AG04450 (cell line): ENCODE results near the gene ABLIM1. TPM values are rescaled to one million over a fixed set of nuclear protein-coding genes. Genes with fewer than 3 reads are reported as not detected.

ENCODE experiments used
- CTCF ChIA-PET: fragments of 300-600, 350-600 bp; formaldehyde crosslinking; extraction: SDS; loops from one replicate; lab custom pipeline; 2022; ENCODE audit warnings: antibody characterized with exemption, inconsistent platforms; lab: Charles Lee
- POLR2A ChIA-PET: fragments of 350-600 bp; formaldehyde crosslinking; extraction: SDS; loops from one replicate; lab custom pipeline; 2021; ENCODE audit warnings: antibody characterized with exemption, inconsistent platforms; lab: Yijun Ruan, JAX
- DNase-seq: peaks from one replicate; pipeline ENCODE4 v3.0.0-alpha.2; 2011; ENCODE audit warnings: low read depth, low spot score
- H3K27ac ChIP-seq: one replicate; pipeline ENCODE4 v1.5.1; 2012; ENCODE audit warnings: low read depth, low read length, control low read depth
- H3K27me3 ChIP-seq: one replicate; pipeline ENCODE4 v1.6.0; 2012; ENCODE audit warnings: low read length; ENCODE audit not compliant: control insufficient read depth, insufficient read depth
- H3K4me3 ChIP-seq: 2 replicates; pipeline ENCODE4 v1.5.1; 2011; ENCODE audit warnings: mild to moderate bottlenecking, low read depth, low read length, control low read depth
- H3K9me3 ChIP-seq: 2 replicates; pipeline ENCODE4 v1.5.1; 2012; ENCODE audit warnings: low read length; ENCODE audit not compliant: control insufficient read depth, insufficient read depth
- CTCF ChIP-seq: IDR thresholded peaks from 2 replicates; pipeline ENCODE4 v1.5.1; 2011; ENCODE audit warnings: low read depth, low read length, control low read depth, inconsistent platforms
- polyA plus RNA-seq: library from polyadenylated mRNA; depleted of rRNA; stranded (reverse); fragments of >200 nt; gene quantifications from 2 replicates; pipeline ENCODE4 v1.2.3, GENCODE V29; 2011

The ABLIM1 gene
- polyA plus RNA-seq, 1 experiment: 6.4 TPM

- Histone ChIP-seq H3K4me3 (no peak overlapping the region), H3K27me3 (peaks cover 15% of the 10 kb centered on the region), H3K9me3 (peaks cover 6% of the 10 kb centered on the region), H3K27ac (no peak overlapping the region)
- no peak for DNase-seq
- TF ChIP-seq CTCF: no peak
- POLR2A ChIA-PET: no interaction called here
- CTCF ChIA-PET: interaction anchor here (1.1 to 1.3 kb wide), 2 partner anchors 11 to 24 kb away, joined by 3 to 15 read pairs; no protein-coding TSS in a partner anchor
Measured at GRCh38 chr10:114482480-114483304, 175.4 kb downstream of the ABLIM1 start.

- ChIA-PET POLR2A (no interaction called here), CTCF (no interaction called here)
- TF ChIP-seq CTCF: no peak
- Histone ChIP-seq H3K9me3 (peaks cover 6% of the 10 kb centered on the region), H3K27ac (no peak overlapping the region), H3K4me3 (no peak overlapping the region), H3K27me3 (peaks cover 19% of the 10 kb centered on the region)
- DNase-seq: no peak
Measured at GRCh38 chr10:114481055-114481454, 177.0 kb downstream of the ABLIM1 start.

- Histone ChIP-seq H3K27ac (no peak overlapping the region), H3K4me3 (no peak overlapping the region), H3K27me3 (peaks cover 19% of the 10 kb centered on the region), H3K9me3 (peaks cover 2% of the 10 kb centered on the region; the same call in 1 of the 2 replicates)
- DNase-seq: no peak
- no peak for TF ChIP-seq CTCF
- ChIA-PET POLR2A (no interaction called here), CTCF (interaction anchor here (1.6 kb wide), 1 partner anchor 8 kb away, joined by 9 read pairs; no protein-coding TSS in a partner anchor)
Measured at GRCh38 chr10:114479836-114480235, 178.2 kb downstream of the ABLIM1 start.

- Histone ChIP-seq H3K27ac (no peak overlapping the region), H3K27me3 (peaks cover 21% of the 10 kb centered on the region), H3K9me3 (no peaks in the 10 kb centered on the region), H3K4me3 (no peak overlapping the region)
- CTCF ChIA-PET: interaction anchor here (1.6 kb wide), 1 partner anchor 8 kb away, joined by 9 read pairs; no protein-coding TSS in a partner anchor
- POLR2A ChIA-PET: no interaction called here
- no peak for DNase-seq
- no peak for TF ChIP-seq CTCF
Measured at GRCh38 chr10:114479307-114479706, 178.8 kb downstream of the ABLIM1 start.

- ChIA-PET POLR2A (no interaction called here), CTCF (no interaction called here)
- no peak for TF ChIP-seq CTCF
- H3K27me3 ChIP-seq: peaks cover 21% of the 10 kb centered on the region
- H3K9me3 ChIP-seq: no peaks in the 10 kb centered on the region
- H3K4me3 ChIP-seq: no peak overlapping the region
- no peak overlapping the region for H3K27ac ChIP-seq
- no peak for DNase-seq
Measured at GRCh38 chr10:114478281-114478680, 179.8 kb downstream of the ABLIM1 start.
